Activated T-helper 17 cell treated with anti-CD3 and anti-CD28 coated beads, Interleukin-2, amount 50 U/mL, for 72 hours (primary cell): Measurements from ENCODE around the gene IRF5. TPM values are rescaled to one million over a fixed set of nuclear protein-coding genes. Genes with fewer than 3 reads are reported as not detected.

Source experiments
- ATAC-seq: fragments of 150-1000 bp; cut with Tn5 transposase; replicated peaks from 2 replicates; pipeline ENCODE4 v1.10.0; 2021; ENCODE audit warnings: mild to moderate bottlenecking, moderate library complexity
- H3K27ac Mint-ChIP-seq: one replicate; pipeline ENCODE4 v1.8.0; 2022; ENCODE audit warnings: mixed read lengths
- H3K27me3 Mint-ChIP-seq: one replicate; pipeline ENCODE4 v1.8.0; 2022; ENCODE audit warnings: mixed read lengths
- H3K36me3 Mint-ChIP-seq: one replicate; pipeline ENCODE4 v1.8.0; 2022; ENCODE audit warnings: low read depth, mild to moderate bottlenecking, mixed read lengths
- H3K4me1 Mint-ChIP-seq: one replicate; pipeline ENCODE4 v1.8.0; 2022; ENCODE audit warnings: mixed read lengths
- H3K4me3 Mint-ChIP-seq: one replicate; pipeline ENCODE4 v1.8.0; 2022; ENCODE audit warnings: mild to moderate bottlenecking, mixed read lengths
- H3K9me3 Mint-ChIP-seq: one replicate; pipeline ENCODE4 v1.8.0; 2022; ENCODE audit warnings: mixed read lengths
- total RNA-seq, 2 donors: library from RNA; stranded (reverse); gene quantifications; one replicate each; pipeline ENCODE4 v1.2.3, GENCODE V29; 2022

Gene IRF5
- total RNA-seq, 2 donors from 2014 or later = 22.5 to 25.4 TPM

GRCh38 chr7:128900237-128900636 lies 37.5 kb upstream of the IRF5 start:
- peaks cover 4% of the 10 kb centered on the region for H3K9me3 Mint-ChIP-seq
- ATAC-seq = no peak

GRCh38 chr7:128902761-128903585 lies 34.8 kb upstream of the IRF5 start:
- peaks cover 4% of the 10 kb centered on the region for H3K4me1 Mint-ChIP-seq
- no peak overlapping the region for H3K27ac Mint-ChIP-seq
- H3K4me3 Mint-ChIP-seq = no peak overlapping the region
- peaks cover 4% of the 10 kb centered on the region for H3K9me3 Mint-ChIP-seq
- no peak for ATAC-seq
- H3K27me3 Mint-ChIP-seq = peaks cover 9% of the 10 kb centered on the region
- no peaks in the 10 kb centered on the region for H3K36me3 Mint-ChIP-seq

More at GRCh38 chr7:128900237-128900636, 37.5 kb upstream of the IRF5 start:
- Mint-ChIP-seq H3K4me3 (no peak overlapping the region), H3K27ac (no peak overlapping the region), H3K4me1 (peaks cover 4% of the 10 kb centered on the region), H3K36me3 (no peaks in the 10 kb centered on the region), H3K27me3 (no peaks in the 10 kb centered on the region)

- peaks cover 10% of the 10 kb centered on the region for H3K27me3 Mint-ChIP-seq
- H3K4me3 Mint-ChIP-seq = no peak overlapping the region
- H3K4me1 Mint-ChIP-seq = peaks cover 4% of the 10 kb centered on the region
- no peaks in the 10 kb centered on the region for H3K9me3 Mint-ChIP-seq
- no peak for ATAC-seq
- no peak overlapping the region for H3K27ac Mint-ChIP-seq
- no peaks in the 10 kb centered on the region for H3K36me3 Mint-ChIP-seq
Observed at GRCh38 chr7:128903621-128904361, 33.9 kb upstream of the IRF5 start.

DNA sequence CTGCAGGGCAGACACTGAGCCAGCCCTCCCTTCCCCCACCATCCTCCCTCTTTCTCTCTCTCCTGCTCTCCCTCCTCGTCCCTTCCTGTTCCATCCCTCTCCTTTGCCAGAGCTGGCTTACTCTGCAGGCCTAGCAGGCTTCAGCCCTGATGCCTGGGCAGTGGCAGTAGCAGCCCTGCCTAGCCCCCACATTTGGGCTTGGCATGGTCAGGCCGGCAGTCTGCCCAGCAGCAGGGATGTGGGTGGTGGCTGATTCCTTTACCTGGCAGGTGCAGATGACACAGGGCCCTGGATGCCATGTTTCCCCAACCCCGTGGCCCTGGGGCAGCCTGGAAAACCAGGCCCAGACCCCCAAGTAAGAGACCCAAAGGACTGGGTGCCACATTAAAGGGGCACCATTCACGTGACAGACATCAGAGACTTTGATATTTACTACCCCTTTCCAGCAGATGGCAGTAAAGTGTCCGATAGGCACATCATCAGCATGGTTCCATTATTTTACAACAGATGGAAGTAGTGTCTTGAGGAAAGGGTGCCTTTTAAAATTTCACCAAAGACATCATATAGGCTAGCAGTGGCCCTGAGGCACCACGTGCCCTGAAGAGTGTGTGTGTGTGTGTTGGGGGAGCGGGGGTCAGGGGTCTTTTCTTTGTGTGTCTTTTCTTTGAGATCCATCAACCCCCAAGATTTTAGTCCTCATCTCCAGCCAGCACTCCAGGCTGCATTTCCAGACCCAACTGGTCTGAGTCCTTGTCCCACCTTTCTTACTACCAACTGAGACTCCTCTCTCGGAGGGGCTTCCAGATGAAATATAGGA lies 33.1 kb upstream of the IRF5 start:
- peak; percentile 60 for ATAC-seq
- no peaks in the 10 kb centered on the region for H3K9me3 Mint-ChIP-seq
- H3K4me3 Mint-ChIP-seq = no peak overlapping the region
- H3K27ac Mint-ChIP-seq = peak overlapping the region; percentile 28
- peaks cover 4% of the 10 kb centered on the region for H3K4me1 Mint-ChIP-seq
- H3K36me3 Mint-ChIP-seq = no peaks in the 10 kb centered on the region
- H3K27me3 Mint-ChIP-seq = peaks cover 13% of the 10 kb centered on the region

DNA sequence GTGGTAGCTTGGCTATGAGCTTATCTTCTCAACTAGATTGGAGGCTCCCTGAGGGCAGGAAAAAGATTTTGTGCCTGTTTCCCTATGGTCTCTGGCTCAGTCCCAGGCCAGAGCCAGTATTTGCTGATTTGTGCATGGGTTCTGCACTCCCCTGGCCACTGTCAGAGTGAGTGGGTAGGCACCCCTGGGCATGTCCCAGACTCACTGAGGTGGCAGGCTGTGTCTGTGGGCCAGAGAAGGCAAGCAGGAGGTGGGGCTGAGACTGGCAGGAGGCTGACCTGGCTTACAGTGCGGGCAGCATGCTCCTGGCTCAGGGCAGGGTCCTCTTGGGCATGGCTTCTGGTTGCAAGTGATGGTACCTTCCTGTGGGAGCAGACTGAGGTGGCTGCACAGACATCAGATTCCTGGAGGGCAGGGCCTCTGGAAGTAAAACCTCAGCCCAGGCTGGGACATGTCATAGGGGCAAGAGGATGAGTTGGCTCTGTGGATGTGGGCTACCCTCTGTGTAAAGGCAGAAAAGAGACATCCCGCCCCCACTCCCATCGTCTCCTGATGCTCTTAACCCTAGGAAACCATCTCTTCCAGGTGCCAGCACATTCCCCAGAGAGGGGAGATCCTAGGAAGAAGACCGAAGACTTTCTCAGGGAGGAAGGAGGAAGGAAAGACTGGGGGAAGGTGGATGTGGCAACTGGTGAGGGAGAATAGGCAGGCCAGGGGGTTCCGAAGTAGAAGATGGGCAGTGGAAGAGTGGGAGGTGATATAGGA lies 31.5 kb upstream of the IRF5 start:
- H3K27me3 Mint-ChIP-seq = peaks cover 24% of the 10 kb centered on the region
- no peak for ATAC-seq
- H3K4me1 Mint-ChIP-seq = peaks cover 4% of the 10 kb centered on the region
- H3K4me3 Mint-ChIP-seq = no peak overlapping the region
- no peaks in the 10 kb centered on the region for H3K36me3 Mint-ChIP-seq
- no peaks in the 10 kb centered on the region for H3K9me3 Mint-ChIP-seq
- no peak overlapping the region for H3K27ac Mint-ChIP-seq

GRCh38 chr7:128906766-128907559 lies 30.8 kb upstream of the IRF5 start:
- no peak overlapping the region for H3K27ac Mint-ChIP-seq
- peaks cover 27% of the 10 kb centered on the region for H3K27me3 Mint-ChIP-seq
- peaks cover 4% of the 10 kb centered on the region for H3K4me1 Mint-ChIP-seq
- no peak for ATAC-seq
- no peaks in the 10 kb centered on the region for H3K9me3 Mint-ChIP-seq
- H3K36me3 Mint-ChIP-seq = no peaks in the 10 kb centered on the region
- no peak overlapping the region for H3K4me3 Mint-ChIP-seq

DNA sequence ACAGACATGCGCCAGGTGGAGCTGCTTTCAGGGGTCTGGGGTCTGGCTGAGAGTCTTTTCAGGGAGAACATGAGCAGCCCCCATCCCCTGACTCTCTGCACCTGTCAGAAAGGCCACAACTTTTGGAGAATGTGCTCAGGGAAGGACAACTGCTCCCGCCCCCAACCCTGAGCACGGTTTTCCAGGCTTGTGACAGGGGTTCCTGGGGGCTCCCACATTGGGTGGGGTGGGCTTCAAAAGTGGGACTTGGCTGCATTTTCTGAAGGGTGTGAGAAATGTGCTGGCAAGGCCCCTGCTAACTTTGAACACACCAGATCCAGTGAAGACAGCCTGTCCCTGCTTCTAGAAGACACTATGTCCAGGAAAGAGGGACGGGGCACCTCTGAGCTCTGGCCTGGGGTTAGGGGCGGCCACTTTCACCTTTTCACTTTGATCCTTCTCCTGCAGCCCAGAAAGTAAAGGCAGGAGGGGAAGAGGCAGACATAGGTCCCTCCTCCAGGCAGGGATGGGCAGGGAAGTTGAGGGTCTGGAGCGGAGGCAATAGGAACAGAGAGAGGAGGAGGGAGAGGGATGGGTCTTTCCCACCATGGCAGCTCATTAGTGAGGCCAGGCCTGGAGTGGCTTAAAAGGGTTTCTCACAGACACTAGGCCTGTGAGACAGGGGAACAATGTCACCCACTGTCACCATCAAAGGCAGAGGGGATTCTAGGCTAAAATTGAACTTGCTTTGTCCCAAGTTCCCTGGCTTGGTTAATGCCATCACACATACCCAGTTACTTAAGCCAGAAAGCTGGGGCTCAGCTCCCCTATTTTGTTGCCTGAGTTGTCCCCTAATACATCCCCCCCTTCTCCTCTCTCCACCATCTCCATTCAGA lies 28.7 kb upstream of the IRF5 start:
- Mint-ChIP-seq H3K27ac (no peak overlapping the region), H3K9me3 (no peaks in the 10 kb centered on the region), H3K4me3 (no peak overlapping the region), H3K36me3 (no peaks in the 10 kb centered on the region), H3K27me3 (peaks cover 27% of the 10 kb centered on the region), H3K4me1 (peaks cover 5% of the 10 kb centered on the region)
- no peak for ATAC-seq

GRCh38 chr7:128909625-128910568 lies 27.8 kb upstream of the IRF5 start:
- peaks cover 32% of the 10 kb centered on the region for H3K27me3 Mint-ChIP-seq

GRCh38 chr7:128910569-128910945 lies 27.2 kb upstream of the IRF5 start, which contains the start of gene KCP:
Gene KCP, minus strand, starts transcription at chr7:128910709. Its CDS starts 33 bp downstream, at chr7:128910676.
- Mint-ChIP-seq H3K27me3 (peaks cover 36% of the 10 kb centered on the region), H3K9me3 (no peaks in the 10 kb centered on the region), H3K36me3 (no peaks in the 10 kb centered on the region), H3K27ac (no peak within 1 kb of the TSS), H3K4me1 (peaks cover 10% of the 10 kb centered on the region), H3K4me3 (no peak within 1 kb of the TSS)
- ATAC-seq = no peak

More at GRCh38 chr7:128909625-128910568, 27.8 kb upstream of the IRF5 start:
- Mint-ChIP-seq H3K36me3 (no peaks in the 10 kb centered on the region), H3K4me1 (peaks cover 5% of the 10 kb centered on the region), H3K27ac (no peak overlapping the region), H3K9me3 (no peaks in the 10 kb centered on the region), H3K4me3 (no peak overlapping the region)
- no peak for ATAC-seq

GRCh38 chr7:128911423-128912031 lies 26.2 kb upstream of the IRF5 start:
- H3K4me1 Mint-ChIP-seq = peaks cover 11% of the 10 kb centered on the region
- H3K9me3 Mint-ChIP-seq = no peaks in the 10 kb centered on the region
- no peaks in the 10 kb centered on the region for H3K36me3 Mint-ChIP-seq
- no peak overlapping the region for H3K27ac Mint-ChIP-seq
- ATAC-seq = no peak
- peaks cover 31% of the 10 kb centered on the region for H3K27me3 Mint-ChIP-seq
- H3K4me3 Mint-ChIP-seq = no peak overlapping the region

- Mint-ChIP-seq H3K36me3 (no peaks in the 10 kb centered on the region), H3K4me3 (no peak overlapping the region), H3K4me1 (peaks cover 11% of the 10 kb centered on the region), H3K27me3 (peaks cover 30% of the 10 kb centered on the region), H3K9me3 (no peaks in the 10 kb centered on the region), H3K27ac (no peak overlapping the region)
- ATAC-seq = no peak
Observed at GRCh38 chr7:128912281-128912680, 25.4 kb upstream of the IRF5 start.
